GM12801 (cell line): Measurements from ENCODE around the gene EIF3A.

Experiments used
- TF ChIP-seq, protein P1 (sequence below): IDR thresholded peaks from one replicate; pipeline ENCODE4 v1.5.1; 2011; ENCODE audit warnings: control low read depth; ENCODE audit not compliant: insufficient read length; ENCODE audit errors: extremely low read depth

EIF3A gene

DNA sequence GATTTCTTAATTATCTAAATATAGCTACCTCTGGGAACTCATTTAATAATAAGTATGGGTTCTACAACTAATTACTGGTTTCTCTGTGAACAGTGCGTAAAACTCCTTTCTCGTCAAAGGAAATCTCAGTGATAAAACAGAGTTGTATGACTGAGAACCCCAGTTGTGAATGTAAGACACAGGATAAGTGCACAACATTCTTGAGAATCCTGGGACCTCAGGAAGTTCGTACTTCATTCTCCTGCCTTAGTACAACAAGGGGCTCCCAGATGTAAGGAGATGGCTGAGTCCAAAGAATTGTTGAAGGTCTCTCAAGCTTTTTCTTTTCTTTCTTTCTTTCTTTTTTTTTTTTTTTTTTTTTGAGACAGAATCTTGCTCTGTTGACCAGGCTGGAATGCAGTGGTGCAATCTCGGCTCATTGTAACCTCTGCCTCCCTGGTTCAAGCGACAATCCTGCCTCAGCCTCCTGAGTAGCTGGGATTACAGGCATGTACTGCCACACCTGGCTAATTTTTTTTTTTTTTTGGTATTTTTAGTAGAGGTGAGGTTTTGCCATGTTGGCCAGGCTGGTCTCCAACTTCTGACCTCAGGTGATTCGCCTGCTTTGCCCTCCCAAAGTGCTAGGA is 35.8 kb upstream of the EIF3A start:
- TF ChIP-seq, protein P1, sequence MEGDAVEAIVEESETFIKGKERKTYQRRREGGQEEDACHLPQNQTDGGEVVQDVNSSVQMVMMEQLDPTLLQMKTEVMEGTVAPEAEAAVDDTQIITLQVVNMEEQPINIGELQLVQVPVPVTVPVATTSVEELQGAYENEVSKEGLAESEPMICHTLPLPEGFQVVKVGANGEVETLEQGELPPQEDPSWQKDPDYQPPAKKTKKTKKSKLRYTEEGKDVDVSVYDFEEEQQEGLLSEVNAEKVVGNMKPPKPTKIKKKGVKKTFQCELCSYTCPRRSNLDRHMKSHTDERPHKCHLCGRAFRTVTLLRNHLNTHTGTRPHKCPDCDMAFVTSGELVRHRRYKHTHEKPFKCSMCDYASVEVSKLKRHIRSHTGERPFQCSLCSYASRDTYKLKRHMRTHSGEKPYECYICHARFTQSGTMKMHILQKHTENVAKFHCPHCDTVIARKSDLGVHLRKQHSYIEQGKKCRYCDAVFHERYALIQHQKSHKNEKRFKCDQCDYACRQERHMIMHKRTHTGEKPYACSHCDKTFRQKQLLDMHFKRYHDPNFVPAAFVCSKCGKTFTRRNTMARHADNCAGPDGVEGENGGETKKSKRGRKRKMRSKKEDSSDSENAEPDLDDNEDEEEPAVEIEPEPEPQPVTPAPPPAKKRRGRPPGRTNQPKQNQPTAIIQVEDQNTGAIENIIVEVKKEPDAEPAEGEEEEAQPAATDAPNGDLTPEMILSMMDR = no peak

DNA sequence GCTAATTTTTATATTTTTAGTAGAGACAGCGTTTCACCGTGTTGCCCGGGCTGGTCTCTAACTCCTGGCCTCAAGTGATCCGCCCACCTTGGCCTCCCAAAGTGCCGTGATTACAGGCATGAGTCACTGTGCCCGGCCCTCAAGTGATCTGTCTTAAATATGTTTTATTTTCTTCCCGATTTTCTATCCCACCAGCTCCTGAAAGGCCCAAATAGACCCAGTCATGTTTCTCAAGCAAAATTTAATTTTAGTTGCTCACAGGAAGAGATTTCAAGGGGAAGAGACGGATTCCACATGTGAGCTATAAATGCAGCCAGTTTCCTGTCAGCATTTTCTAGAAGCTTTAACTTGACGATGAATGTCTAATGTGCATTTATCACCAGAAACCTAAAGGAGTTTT is 35.3 kb upstream of the EIF3A start:
- TF ChIP-seq, protein P1 = no peak

DNA sequence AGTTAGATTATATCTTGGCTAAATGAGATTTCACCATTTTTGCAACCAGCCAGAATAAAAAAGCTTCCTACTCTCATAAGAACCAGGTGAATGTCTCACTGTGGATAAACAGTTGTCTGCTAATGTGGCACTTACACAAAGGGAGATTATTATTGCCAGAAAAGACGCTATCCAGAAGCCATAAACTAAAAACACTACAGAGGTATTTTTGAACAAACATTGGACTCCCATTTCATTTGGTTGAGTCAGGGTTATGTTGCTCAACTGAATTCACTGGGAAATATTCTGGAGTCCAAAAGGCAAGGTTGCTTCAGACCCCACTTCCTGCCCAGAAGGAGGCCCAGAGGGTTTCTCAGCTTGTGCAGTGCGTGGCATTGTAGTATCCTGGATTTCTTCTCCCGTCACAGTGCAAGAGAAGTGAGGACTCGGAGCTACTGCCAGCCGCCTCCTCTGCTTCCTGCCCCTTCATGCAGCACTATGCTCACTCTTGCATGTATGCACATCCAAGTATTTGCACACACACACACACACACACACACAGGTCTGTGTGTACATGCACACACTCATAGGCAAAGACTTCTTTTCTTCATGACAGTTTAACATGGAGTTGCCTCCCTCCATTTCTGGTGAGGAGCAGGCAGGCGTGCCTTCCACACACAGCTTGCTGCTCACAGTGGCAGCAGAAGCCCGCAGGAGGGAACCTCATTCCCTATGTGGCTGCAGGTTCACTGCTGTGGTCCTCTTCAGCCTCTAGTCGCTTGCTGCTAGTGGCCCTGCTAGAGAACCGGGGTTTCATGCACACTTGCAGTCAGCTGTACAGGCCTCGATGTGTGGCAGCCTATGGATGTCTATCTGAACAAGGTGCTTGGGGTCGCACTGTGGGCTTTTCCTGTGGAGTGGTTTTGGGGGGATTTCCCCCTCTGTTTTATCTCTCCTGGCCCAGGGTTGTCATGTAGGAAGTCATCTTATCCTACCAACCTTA is 33.4 kb upstream of the EIF3A start:
- TF ChIP-seq, protein P1 = no peak

DNA sequence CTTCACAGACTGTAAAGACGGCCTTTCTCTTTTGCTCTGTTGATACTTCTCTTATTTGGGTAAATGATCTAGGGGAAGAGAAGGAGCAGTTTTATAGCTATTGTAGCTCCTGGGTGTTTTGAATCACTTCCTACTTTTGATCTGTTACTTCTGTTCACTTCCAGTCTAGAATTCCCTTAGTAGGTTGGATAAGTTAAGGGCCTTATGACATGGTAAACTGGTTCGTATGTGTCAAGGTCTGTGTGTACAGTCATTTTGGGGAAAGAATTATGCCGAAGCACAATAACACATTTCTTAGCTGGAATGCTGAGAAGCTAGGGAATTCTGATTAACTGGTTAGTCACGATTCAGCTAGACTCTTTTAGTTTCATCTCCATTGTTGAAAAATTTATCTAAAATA is 31.4 kb upstream of the EIF3A start:
- TF ChIP-seq, protein P1 = no peak

DNA sequence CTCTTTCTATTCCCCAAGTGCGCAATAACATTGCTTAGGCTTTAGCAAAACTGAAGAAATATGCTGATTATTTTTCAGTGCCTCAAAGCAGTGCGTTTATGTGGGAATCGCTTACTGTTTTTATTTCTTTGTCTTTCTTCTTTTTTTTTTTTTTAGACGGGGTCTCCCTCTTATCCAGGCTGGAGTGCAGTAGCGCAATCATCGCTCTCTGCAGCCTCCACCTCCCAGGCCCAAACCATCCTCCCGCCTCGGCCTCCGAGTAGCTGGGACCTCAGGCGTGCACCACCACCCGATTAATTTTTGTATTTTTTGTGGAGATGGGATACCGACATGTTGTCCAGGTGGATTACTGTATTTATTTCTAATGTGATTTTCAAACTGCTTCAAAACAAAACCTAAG is 24.5 kb upstream of the EIF3A start:
- TF ChIP-seq, protein P1 = no peak

DNA sequence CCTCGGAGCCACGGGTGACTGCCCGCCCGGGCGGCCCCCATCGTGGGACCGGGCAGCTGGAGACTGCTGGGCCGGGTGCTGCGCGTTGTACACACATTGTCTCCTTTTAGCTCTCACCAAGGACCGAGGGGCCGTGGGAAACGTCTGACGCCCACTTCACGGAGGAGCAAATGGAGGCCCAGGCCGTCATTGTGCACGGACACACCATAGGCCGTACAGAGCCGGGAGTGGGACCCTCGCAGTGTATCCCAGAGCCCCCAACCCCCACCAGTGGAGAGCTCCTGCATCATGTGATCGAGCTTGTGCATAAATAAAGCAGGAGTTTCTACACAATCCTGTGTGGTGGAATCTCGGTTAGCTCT is 24.0 kb upstream of the EIF3A start:
- TF ChIP-seq, protein P1 = no peak

DNA sequence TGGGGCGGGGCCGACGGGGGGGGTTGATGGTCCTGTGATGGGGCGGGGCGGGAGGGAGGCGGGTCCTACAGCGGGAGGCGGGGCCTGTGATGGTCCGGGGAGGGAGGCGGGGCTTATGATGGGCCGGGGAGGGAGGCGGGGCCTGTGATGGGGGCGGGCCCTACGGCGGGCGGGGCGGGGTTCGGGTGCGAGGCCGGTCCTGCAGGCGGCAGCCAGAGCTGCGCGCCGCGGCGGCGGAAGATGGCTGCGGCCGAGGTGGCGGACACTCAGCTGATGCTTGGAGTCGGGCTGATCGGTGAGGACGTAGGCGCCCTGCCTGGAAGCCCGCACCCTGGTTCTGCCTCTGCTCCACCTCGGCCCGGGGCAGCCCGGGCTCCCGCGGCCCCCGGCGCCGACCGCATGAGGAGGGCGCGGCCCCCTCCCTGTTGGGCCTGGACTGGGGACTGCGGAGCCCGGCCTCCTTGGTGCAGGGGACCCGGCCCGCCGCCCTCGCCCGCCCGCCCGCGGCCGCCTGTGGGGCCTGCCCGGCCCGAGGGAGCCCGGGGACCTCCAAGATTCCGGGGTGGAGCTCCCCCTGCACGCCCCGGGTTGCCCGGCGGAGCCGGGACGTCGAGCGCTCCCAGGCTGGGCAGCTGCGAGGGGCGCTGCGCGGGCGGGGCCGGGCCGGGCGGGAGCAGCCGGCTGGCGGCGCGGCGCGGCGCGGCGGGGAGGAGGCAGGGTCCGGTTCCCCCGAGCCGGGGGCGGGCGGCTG is 23.5 kb upstream of the EIF3A start, which contains the start of gene DENND10:
Gene DENND10 (plus strand): TSS at position 211 of the 751 bp plus-strand sequence. CDS start 30 bp downstream, at position 241.
- TF ChIP-seq, protein P1 = no peak
